Esophagus muscularis mucosa (tissue), 4 donors: Measurements from ENCODE around the gene MATN4.

Experiments used
- EP300 ChIP-seq: sonication (generic); formaldehyde crosslinking; IDR thresholded peaks from one replicate; pipeline ENCODE4 v1.6.1; 2017; ENCODE audit warnings: antibody characterized with exemption
- POLR2A ChIP-seq: fragments of 450-650 bp; IDR thresholded peaks from one replicate; pipeline ENCODE4 v1.6.1; 2017; ENCODE audit warnings: antibody characterized with exemption, moderate library complexity, mild to moderate bottlenecking, low read depth
- TF ChIP-seq, protein P1 (sequence below), 3 experiments: fragments of 200-600 bp in 2 of 3; fragments of 450-650 bp in 1 of 3; sonication (generic) in 2 of 3; IDR thresholded peaks; one replicate each; pipeline ENCODE4 v1.5.1; 2017 to 2019; ENCODE audit warnings: antibody characterized with exemption in 3 of 3, mild to moderate bottlenecking in 2 of 3, moderate library complexity in 1 of 3

DNA sequence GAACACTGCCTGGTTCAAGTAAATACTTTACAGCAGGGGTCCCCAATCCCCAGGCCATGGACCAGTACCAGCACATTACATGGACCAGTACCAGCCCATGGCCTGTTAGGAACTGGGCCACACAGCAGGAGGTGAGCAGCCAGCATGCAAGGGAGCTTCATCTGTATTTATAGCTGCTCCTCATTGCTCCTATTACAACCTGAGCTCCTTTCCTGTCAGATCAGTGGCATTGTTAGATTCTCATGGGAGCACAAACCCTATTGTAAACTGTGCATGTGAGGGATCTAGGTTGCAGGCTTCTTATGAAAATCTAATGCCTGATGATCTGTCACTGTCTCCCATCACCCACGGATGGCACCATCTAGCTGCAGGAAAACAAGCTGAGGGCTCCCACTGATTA lies 13.4 kb downstream of the MATN4 start:
- TF ChIP-seq, protein P1, sequence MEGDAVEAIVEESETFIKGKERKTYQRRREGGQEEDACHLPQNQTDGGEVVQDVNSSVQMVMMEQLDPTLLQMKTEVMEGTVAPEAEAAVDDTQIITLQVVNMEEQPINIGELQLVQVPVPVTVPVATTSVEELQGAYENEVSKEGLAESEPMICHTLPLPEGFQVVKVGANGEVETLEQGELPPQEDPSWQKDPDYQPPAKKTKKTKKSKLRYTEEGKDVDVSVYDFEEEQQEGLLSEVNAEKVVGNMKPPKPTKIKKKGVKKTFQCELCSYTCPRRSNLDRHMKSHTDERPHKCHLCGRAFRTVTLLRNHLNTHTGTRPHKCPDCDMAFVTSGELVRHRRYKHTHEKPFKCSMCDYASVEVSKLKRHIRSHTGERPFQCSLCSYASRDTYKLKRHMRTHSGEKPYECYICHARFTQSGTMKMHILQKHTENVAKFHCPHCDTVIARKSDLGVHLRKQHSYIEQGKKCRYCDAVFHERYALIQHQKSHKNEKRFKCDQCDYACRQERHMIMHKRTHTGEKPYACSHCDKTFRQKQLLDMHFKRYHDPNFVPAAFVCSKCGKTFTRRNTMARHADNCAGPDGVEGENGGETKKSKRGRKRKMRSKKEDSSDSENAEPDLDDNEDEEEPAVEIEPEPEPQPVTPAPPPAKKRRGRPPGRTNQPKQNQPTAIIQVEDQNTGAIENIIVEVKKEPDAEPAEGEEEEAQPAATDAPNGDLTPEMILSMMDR (IDR thresholded peaks at IDR 0.05) = no peak
- TF ChIP-seq EP300 = no peak
- TF ChIP-seq POLR2A = no peak
